Measurements from ENCODE around the gene RPRD1A. TPM values are rescaled to one million over a fixed set of nuclear protein-coding genes. Genes with fewer than 3 reads are reported as not detected.
"Not testable (repeated sequence)": the region's sequence is repeated elsewhere in the genome, so short reads cannot be mapped to it uniquely, and the experiment has no call there.

RPRD1A gene
- total RNA-seq, 1 experiment from 2014 or later = 65.1 TPM

DNA sequence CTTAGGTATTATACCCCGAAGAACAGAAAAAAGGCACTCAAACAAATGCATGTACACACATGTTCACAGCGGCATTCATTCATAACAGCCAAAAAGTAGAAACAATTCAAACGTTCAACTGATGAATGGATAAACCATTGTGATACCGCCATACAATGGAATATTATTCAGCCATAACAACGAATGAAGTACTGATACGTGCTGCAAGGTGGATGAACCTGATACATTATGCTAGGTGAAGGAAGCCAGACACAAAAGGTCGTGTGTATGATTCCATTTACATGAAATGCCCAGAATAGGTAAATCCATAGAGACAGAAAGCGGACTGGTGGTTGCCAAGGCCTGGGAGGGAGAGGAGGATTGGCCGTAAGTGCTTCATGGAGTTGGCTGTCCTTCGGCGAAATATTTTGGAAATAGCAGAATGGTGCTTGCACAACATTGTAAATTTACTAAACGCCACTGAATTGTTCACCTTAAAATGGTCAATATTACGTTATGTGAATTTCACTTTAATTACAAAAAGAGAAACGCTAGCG, 95.6 kb downstream of the RPRD1A start:
- intact Hi-C loops (cut with micrococcal nuclease; ENCODE audit: unreplicated experiment) = no loop called here
- Histone ChIP-seq H3K4me3 (ENCODE audit: low read depth, low read length, poor library complexity, severe bottlenecking) (peak overlapping the region; percentile 96), H3K4me1 (ENCODE audit: insufficient read depth, low read length, poor library complexity, severe bottlenecking) (no peaks in the 10 kb centered on the region), H3K36me3 (ENCODE audit: insufficient read depth, low read length, poor library complexity, severe bottlenecking) (peaks cover 24% of the 10 kb centered on the region), H3K27ac (ENCODE audit: low read depth, low read length, poor library complexity, severe bottlenecking) (peak overlapping the region; percentile 83), H3K9me3 (ENCODE audit: low read depth, low read length, poor library complexity, severe bottlenecking) (no peaks in the 10 kb centered on the region), H3K27me3 (replicated peaks; ENCODE audit: insufficient read depth, low read depth, low read length, poor library complexity) (no peaks in the 10 kb centered on the region)
- TF ChIP-seq, protein P1, sequence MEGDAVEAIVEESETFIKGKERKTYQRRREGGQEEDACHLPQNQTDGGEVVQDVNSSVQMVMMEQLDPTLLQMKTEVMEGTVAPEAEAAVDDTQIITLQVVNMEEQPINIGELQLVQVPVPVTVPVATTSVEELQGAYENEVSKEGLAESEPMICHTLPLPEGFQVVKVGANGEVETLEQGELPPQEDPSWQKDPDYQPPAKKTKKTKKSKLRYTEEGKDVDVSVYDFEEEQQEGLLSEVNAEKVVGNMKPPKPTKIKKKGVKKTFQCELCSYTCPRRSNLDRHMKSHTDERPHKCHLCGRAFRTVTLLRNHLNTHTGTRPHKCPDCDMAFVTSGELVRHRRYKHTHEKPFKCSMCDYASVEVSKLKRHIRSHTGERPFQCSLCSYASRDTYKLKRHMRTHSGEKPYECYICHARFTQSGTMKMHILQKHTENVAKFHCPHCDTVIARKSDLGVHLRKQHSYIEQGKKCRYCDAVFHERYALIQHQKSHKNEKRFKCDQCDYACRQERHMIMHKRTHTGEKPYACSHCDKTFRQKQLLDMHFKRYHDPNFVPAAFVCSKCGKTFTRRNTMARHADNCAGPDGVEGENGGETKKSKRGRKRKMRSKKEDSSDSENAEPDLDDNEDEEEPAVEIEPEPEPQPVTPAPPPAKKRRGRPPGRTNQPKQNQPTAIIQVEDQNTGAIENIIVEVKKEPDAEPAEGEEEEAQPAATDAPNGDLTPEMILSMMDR (conservative IDR thresholded peaks at IDR 0.05; ENCODE audit: low read depth, low read length) = no peak
- no peak for TF ChIP-seq EZH2 (IDR thresholded peaks at IDR 0.05; ENCODE audit: borderline replicate concordance, low read depth, low read length, poor library complexity, severe bottlenecking)
- POLR2A ChIA-PET (ENCODE audit: low non-redundant PET) = no interaction called here
- DNase-seq (ENCODE audit: low spot score) = no peak
- CTCF ChIA-PET = no interaction called here
- BruUV-seq (replicated peaks) = no TSS peak

DNA sequence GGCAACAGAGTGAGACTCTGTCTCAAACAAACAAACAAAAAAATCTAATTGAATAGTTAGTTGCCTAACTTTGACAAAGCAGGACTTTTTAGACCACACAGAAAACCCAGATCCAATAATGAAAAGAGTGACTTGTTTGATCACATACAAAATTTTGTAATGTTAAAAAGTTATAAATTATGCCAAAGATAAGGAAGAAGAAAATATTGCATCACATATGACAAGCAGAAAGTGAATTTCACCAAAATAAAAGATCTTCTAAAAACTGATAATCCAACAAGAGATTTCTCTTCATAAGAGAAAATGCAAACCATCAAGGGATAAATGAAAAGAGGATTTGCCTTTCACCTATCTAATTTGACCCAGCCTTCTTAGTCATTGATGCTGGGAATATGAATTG, 97.7 kb downstream of the RPRD1A start:
- intact Hi-C loops (cut with micrococcal nuclease; ENCODE audit: unreplicated experiment) = no loop called here
- POLR2A ChIA-PET (ENCODE audit: low non-redundant PET) = no interaction called here
- Histone ChIP-seq H3K4me3 (ENCODE audit: low read depth, low read length, poor library complexity, severe bottlenecking) (no peak overlapping the region), H3K36me3 (ENCODE audit: insufficient read depth, low read length, poor library complexity, severe bottlenecking) (peaks cover 4% of the 10 kb centered on the region), H3K27ac (ENCODE audit: low read depth, low read length, poor library complexity, severe bottlenecking) (no peak overlapping the region), H3K27me3 (replicated peaks; ENCODE audit: insufficient read depth, low read depth, low read length, poor library complexity) (no peaks in the 10 kb centered on the region), H3K4me1 (ENCODE audit: insufficient read depth, low read length, poor library complexity, severe bottlenecking) (no peaks in the 10 kb centered on the region), H3K9me3 (ENCODE audit: low read depth, low read length, poor library complexity, severe bottlenecking) (no peaks in the 10 kb centered on the region)
- TF ChIP-seq, protein P1 (conservative IDR thresholded peaks at IDR 0.05; ENCODE audit: low read depth, low read length) = no peak
- no peak for TF ChIP-seq EZH2 (IDR thresholded peaks at IDR 0.05; ENCODE audit: borderline replicate concordance, low read depth, low read length, poor library complexity, severe bottlenecking)
- CTCF ChIA-PET = no interaction called here
- DNase-seq (ENCODE audit: low spot score) = no peak
- no TSS peak for BruUV-seq (replicated peaks)

DNA sequence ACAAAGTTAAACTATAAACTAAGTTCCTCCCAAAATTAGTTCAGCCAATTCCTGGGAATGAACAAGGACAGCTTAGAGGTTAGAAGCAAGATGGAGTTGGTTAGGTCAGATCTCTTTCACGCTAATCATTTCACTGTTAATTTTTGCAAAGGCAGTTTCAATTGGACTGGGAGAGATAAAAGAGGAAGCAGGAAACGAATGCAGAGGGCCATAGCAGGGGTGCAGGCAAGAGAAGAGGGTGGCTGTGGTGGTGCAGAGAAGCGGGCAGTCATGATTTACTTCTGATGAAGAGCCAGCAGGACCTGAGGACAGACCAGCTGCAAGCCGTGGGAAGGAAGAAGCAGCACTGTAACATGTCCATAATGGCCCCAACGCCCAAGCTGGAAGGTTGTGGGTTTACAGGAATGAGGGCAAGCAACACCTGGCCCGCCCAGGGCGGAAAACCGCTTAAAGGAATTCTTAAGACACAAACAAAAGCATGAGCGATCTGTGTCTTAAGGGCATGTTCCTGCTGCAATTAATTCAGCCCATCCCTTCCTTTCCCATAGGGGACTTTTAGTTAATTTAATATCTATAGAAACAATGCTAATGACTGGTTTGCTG, 99.0 kb downstream of the RPRD1A start:
- H3K4me3 ChIP-seq (ENCODE audit: low read depth, low read length, poor library complexity, severe bottlenecking) = no peak overlapping the region
- H3K27ac ChIP-seq (ENCODE audit: low read depth, low read length, poor library complexity, severe bottlenecking) = no peak overlapping the region
- H3K4me1 ChIP-seq (ENCODE audit: insufficient read depth, low read length, poor library complexity, severe bottlenecking) = no peaks in the 10 kb centered on the region
- no peaks in the 10 kb centered on the region for H3K27me3 ChIP-seq (replicated peaks; ENCODE audit: insufficient read depth, low read depth, low read length, poor library complexity)
- ChIA-PET POLR2A (ENCODE audit: low non-redundant PET) (no interaction called here), CTCF (no interaction called here)
- DNase-seq (ENCODE audit: low spot score) = no peak
- no TSS peak for BruUV-seq (replicated peaks)
- no peak for TF ChIP-seq EZH2 (IDR thresholded peaks at IDR 0.05; ENCODE audit: borderline replicate concordance, low read depth, low read length, poor library complexity, severe bottlenecking)
- TF ChIP-seq, protein P1 (conservative IDR thresholded peaks at IDR 0.05; ENCODE audit: low read depth, low read length) = no peak
- H3K36me3 ChIP-seq (ENCODE audit: insufficient read depth, low read length, poor library complexity, severe bottlenecking) = no peaks in the 10 kb centered on the region
- intact Hi-C loops (cut with micrococcal nuclease; ENCODE audit: unreplicated experiment) = no loop called here
- no peaks in the 10 kb centered on the region for H3K9me3 ChIP-seq (ENCODE audit: low read depth, low read length, poor library complexity, severe bottlenecking)

DNA sequence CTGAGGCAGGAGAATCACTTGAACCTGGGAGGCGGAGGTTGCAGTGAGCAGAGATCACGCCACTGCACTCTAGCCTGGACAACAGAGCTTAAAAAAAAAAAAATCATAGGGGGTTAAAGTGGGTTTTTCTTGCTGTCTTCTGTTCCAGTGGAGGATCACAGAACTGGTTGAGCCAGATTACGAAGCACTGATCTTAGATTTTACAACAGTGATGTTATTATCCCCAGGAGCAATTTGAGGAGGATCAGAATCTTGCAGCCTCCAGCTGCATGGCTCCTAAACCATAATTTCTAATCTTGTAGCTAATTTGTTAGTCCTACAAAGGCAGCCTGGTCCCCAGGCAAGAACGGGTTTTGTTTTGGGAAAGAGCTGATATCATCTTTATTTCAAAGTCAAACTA, 99.5 kb downstream of the RPRD1A start:
- H3K4me3 ChIP-seq (ENCODE audit: low read depth, low read length, poor library complexity, severe bottlenecking); H3K4me1 ChIP-seq (ENCODE audit: insufficient read depth, low read length, poor library complexity, severe bottlenecking); H3K9me3 ChIP-seq (ENCODE audit: low read depth, low read length, poor library complexity, severe bottlenecking); POLR2A ChIA-PET (ENCODE audit: low non-redundant PET); CTCF ChIA-PET; H3K27me3 ChIP-seq (replicated peaks; ENCODE audit: insufficient read depth, low read depth, low read length, poor library complexity); intact Hi-C loops (cut with micrococcal nuclease; ENCODE audit: unreplicated experiment); BruUV-seq (replicated peaks); H3K27ac ChIP-seq (ENCODE audit: low read depth, low read length, poor library complexity, severe bottlenecking); DNase-seq (ENCODE audit: low spot score); H3K36me3 ChIP-seq (ENCODE audit: insufficient read depth, low read length, poor library complexity, severe bottlenecking): not testable (repeated sequence)

Measured in A673 (cell line).